D721Med (cell line): ENCODE data around the gene LIPH.

Experiments used
- DNase-seq: peaks from one replicate; pipeline ENCODE4 v3.0.0; 2011; ENCODE audit warnings: low spot score; ENCODE audit not compliant: insufficient read length
- FAIRE-seq: peaks from 2 replicates; lab custom pipeline; 2011; peaks lifted over from hg19 to GRCh38; lab: Jason Lieb, UNC
- CTCF ChIP-seq: IDR thresholded peaks from 2 replicates; pipeline ENCODE4 v1.5.1; 2012; ENCODE audit warnings: mild to moderate bottlenecking, control low read depth; ENCODE audit not compliant: insufficient read depth; ENCODE audit errors: missing control alignments

Gene LIPH

GRCh38 chr3:185527364-185527763, 25.0 kb downstream of the LIPH start:
- DNase-seq (no peak), FAIRE-seq (no peak)
- TF ChIP-seq CTCF = no peak

GRCh38 chr3:185526349-185526951, 25.9 kb downstream of the LIPH start:
- FAIRE-seq (no peak), DNase-seq (no peak)
- no peak for TF ChIP-seq CTCF

DNA sequence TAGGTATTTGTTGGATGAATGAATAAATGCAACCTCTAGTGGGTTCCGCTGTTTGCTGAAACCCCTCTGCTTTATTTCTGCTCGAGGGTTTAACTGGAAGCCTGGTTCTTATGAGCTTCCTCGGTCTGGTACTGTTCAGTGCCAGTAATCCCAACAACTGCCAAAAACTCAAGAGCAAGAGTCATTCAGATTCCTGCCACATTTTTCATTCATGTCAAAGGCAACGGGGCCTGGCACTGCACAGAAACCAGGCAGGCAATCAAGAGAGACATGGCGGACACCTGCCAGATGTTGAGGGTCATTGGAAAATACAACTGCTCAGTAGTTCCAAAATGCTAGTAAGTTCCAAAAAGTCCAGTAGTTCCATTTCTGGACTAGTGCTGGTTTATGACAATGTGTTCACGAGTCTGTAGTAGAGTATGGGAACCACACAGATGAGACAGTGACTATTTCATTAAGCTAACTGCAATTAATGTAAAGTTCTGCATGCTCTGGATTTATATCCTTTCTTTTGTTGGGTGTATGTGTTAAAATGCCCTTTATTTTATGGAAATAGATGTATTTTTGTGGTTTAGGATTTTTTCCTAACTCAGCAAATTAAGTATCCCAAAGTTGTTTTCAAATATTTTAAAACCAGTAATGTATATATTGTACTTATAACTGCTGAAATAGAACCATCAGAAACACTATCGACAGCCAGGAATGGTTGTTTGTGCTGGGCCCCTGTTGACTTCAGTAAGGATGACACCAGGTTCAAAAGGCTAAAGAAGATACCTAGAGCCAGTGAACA, 30.8 kb downstream of the LIPH start:
- FAIRE-seq (no peak), DNase-seq (no peak)
- TF ChIP-seq CTCF = no peak

DNA sequence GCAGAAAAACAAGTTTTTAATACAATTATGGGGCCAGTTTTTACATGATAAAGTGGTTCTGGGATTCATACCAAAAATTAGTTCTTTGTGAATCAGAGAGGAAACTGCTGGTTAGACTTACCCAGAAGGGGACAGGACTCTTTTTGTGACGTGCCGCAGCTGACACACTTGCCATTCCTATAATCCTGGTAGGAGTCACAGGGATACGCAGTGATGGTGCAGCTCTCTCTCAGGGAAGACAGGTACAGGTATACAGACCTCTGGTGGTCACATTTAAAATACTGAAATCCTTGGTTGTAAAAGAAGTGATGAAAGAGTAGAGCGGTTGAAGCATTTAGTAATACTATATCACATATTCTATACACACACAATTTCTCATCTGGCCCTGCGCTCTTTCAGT, 33.4 kb downstream of the LIPH start:
- no peak for TF ChIP-seq CTCF
- DNase-seq = no peak
- FAIRE-seq = no peak

- no peak for FAIRE-seq
- no peak for DNase-seq
- no peak for TF ChIP-seq CTCF
These were observed 34.8 kb downstream of the LIPH start for GRCh38 chr3:185517387-185518130.

DNA sequence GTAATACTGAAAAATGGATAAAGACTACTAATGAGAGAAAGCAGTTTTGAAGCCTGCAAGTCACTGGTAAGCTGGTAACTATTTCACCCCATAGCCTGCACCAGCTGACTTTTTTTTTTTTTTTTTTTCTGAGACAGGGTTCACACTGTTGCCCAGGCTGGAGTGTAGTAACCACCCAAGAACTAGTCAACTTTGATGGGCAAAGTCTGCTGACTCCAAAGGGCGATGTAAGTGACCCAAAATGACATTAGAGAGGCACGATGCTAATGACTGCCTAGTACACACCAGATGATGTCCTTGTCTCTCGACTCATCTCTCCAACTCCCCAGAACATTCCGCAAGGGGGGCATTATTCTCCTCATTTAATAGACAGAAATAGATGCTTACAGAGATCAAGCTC, 40.7 kb downstream of the LIPH start:
- no peak for DNase-seq
- no peak for TF ChIP-seq CTCF
- no peak for FAIRE-seq
